ENCODE results near the gene ATP5MK.

GRCh38 chr10:103419101-103419500 lies 22.8 kb upstream of the ATP5MK start:
- TF ChIP-seq CTCF (IDR thresholded peaks at IDR 0.05 in 2 of 3, conservative IDR thresholded peaks at IDR 0.05 in 1 of 3; ENCODE audit: borderline replicate concordance in 1 of 3, insufficient read depth in 1 of 3, low read depth in 2 of 3, low read length in 2 of 3) (no peak), ZBTB33 (IDR thresholded peaks at IDR 0.05; ENCODE audit: extremely low read depth, insufficient replicate concordance, low read length) (no peak), POLR2A (IDR thresholded peaks at IDR 0.05; ENCODE audit: borderline replicate concordance, extremely low read depth, insufficient read depth, insufficient read length) (no peak), EZH2 (IDR thresholded peaks at IDR 0.05) (no peak)

Data from HCT116 (cell line).